Measurements from ENCODE around the gene RERGL.

DNA sequence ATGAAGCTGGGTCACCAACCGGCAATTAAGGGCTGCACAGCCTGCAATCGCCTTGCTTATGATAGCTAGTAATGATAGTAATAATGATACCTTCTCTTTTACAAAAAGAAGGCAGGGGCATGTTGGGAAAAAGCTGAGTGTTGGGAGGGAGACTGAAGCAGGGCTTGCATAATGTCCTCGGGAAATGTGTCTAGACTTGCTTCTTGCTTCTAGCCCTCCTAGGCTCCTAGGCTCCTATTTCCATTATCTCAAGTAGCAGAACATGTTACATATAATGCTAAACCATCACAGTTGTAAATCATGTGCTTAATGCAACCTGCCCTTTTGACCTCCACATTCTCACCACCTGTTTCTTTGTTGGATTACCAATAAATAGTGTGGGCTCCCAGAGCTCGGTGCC is 18.7 kb downstream of the RERGL start:
- TF ChIP-seq CTCF (IDR thresholded peaks at IDR 0.05) (no peak), EP300 (IDR thresholded peaks at IDR 0.05) (no peak), POLR2AphosphoS5 (IDR thresholded peaks at IDR 0.05) (no peak), POLR2A (IDR thresholded peaks at IDR 0.05; ENCODE audit: low read depth) (no peak)
